AG09309 (cell line): ENCODE results near the gene PSME3IP1.

ENCODE experiments used
- DNase-seq: peaks from one replicate; pipeline ENCODE4 v3.0.0-alpha.2; 2010; ENCODE audit warnings: low read depth
- H3K4me3 ChIP-seq: 2 replicates; pipeline ENCODE4 v1.5.1; 2011; ENCODE audit warnings: mild to moderate bottlenecking, low read depth, low read length, moderate library complexity; ENCODE audit not compliant: control insufficient read depth
- TF ChIP-seq, protein P1 (sequence below): IDR thresholded peaks from 2 replicates; pipeline ENCODE4 v1.5.1; 2011; ENCODE audit warnings: mild to moderate bottlenecking, low read depth, low read length, inconsistent platforms; ENCODE audit not compliant: insufficient read depth, control insufficient read depth; ENCODE audit errors: missing control alignments

Gene PSME3IP1

DNA sequence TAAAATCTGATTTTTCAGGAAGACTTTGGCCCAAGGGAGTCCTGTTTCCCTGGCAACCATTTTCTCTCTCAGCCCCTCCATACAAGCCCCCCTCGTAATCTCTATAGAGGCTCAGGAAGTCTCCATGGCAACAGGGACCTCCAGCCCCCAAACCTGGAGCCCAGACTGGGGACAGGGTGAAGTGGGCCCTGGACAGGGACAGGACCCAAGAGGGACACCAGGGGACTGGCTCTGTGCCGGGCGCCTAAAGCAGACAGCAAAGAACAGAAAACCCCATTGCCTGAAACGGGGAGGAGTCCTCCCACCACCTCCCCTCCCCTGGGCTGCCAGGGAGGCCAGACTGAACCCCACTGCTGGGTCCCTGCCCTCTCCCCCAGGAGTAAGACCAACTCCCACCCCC is 52.8 kb downstream of the PSME3IP1 start:
- TF ChIP-seq, protein P1, sequence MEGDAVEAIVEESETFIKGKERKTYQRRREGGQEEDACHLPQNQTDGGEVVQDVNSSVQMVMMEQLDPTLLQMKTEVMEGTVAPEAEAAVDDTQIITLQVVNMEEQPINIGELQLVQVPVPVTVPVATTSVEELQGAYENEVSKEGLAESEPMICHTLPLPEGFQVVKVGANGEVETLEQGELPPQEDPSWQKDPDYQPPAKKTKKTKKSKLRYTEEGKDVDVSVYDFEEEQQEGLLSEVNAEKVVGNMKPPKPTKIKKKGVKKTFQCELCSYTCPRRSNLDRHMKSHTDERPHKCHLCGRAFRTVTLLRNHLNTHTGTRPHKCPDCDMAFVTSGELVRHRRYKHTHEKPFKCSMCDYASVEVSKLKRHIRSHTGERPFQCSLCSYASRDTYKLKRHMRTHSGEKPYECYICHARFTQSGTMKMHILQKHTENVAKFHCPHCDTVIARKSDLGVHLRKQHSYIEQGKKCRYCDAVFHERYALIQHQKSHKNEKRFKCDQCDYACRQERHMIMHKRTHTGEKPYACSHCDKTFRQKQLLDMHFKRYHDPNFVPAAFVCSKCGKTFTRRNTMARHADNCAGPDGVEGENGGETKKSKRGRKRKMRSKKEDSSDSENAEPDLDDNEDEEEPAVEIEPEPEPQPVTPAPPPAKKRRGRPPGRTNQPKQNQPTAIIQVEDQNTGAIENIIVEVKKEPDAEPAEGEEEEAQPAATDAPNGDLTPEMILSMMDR, result no peak
- DNase-seq, result no peak
- no peak overlapping the region for H3K4me3 ChIP-seq

DNA sequence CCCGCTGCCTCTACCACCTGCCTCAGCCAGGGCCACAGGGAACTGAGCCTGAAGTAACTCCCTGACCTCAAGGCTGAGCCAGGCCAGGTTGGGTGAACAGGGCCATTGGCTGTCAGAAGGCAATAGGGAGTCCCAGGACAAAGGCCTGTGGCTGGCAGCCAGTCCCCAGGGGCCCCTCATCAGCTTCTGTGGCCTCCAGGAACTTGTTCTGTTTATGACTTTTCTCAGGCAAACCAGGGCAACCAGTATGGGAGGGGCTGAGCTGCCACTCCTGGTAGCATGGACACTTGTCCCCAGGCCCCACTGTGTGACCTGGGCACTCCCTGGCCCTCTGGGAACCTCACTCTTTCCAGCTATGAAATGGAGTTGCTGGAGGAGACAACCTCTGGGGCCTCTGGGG is 53.4 kb downstream of the PSME3IP1 start:
- no peak for DNase-seq
- TF ChIP-seq, protein P1, result no peak
- H3K4me3 ChIP-seq, result no peak overlapping the region

DNA sequence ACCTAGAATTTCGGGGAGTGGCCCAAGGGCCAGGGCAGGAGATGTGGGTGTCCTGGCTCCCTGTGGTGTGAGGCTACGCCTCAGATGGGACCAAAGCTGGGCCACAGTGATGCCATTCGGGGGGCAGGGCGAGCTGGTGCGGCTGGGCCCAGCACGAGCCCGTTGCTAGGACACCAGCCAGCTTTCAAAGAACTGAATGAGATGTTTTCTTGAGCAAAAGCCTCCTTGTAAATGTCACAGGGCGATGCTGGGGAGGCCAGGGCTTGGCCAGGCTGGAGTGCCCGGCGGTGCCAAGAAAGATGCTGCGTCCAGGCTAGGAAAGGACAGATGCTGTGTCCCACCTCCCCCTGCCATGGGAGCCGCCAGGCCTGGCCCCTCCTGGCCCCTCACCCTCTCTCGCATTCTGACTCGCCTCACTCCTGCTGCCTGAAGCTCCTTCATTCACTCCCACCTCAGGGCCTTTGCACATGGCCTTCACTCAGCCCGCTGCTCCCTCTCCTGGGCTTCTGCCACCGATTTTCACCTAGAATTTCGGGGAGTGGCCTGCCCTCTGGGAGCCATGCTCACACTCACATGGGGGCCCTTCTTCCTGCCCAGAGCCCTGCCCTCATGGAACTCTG is 54.4 kb downstream of the PSME3IP1 start:
- H3K4me3 ChIP-seq, result no peak overlapping the region
- TF ChIP-seq, protein P1, result no peak
- DNase-seq, result no peak

DNA sequence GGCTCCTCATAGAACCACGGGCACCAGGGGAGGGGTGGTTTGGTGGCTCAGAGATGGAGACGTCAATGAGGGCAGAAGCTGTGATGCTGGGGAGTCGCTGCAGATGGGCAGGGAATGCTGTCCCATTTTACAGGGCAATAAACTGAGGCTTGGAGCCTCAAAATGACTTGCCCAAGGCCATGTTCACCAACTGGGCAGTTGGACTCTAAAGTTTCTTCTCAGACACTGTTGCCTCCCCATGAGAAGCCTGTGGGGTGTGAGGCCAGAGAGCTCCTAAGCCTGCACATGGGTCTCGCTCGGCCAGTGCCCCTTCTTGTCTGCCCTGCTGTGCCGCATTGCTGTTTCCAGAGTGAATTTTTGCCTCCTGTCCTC is 54.9 kb downstream of the PSME3IP1 start:
- TF ChIP-seq, protein P1, result no peak
- no peak overlapping the region for H3K4me3 ChIP-seq
- no peak for DNase-seq

DNA sequence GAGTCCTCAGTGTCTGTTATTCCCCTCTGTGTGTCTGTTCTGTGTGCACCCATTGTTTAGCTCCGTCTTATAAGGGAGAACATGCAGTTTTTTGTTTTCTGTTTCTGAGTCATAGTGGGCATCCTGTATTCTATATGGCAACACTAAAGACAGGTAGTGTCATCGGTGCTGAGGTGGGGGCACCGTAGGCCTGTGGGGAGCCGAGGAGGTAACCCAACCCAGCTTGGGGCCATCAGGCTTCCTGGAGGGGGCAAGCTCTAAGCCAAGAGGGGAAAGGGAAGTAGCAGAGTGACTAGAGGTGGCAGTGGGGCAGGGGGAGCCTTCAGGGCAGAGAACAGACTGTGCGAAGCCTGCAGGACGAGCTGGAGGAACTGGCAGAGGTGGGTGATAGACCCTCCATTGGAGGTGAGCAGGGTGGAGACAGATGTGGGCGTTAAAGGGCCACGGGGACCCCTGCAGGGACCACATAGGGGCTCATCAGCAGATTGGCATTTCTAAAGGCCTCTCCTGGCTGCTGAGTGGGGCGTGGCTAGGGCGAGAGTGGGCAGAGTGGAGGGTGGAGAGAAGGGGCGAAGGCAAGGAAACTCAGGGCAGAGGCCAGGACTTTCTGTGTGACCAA is 57.0 kb downstream of the PSME3IP1 start:
- no peak for DNase-seq
- TF ChIP-seq, protein P1, result no peak
- no peak overlapping the region for H3K4me3 ChIP-seq

DNA sequence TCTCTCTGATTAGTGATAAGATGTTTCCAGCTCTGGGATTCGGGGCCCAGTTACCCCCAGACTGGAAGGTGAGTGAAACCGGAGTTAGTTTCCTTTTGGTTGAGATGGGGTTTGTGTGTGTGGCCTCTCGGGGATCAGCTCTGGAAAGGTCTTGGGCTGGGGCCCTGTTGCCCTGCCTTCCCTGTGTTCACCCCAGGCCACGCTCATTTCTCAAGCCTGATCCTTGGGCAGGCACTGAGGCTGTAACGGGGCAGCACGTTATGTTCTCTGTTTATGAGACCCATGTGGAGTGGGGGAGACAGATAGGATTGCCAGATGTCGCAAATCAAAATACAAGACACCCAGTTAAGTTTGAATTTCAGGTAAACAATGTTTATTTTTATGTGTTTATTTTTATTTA is 58.0 kb downstream of the PSME3IP1 start:
- no peak overlapping the region for H3K4me3 ChIP-seq
- DNase-seq, result no peak
- TF ChIP-seq, protein P1, result no peak

DNA sequence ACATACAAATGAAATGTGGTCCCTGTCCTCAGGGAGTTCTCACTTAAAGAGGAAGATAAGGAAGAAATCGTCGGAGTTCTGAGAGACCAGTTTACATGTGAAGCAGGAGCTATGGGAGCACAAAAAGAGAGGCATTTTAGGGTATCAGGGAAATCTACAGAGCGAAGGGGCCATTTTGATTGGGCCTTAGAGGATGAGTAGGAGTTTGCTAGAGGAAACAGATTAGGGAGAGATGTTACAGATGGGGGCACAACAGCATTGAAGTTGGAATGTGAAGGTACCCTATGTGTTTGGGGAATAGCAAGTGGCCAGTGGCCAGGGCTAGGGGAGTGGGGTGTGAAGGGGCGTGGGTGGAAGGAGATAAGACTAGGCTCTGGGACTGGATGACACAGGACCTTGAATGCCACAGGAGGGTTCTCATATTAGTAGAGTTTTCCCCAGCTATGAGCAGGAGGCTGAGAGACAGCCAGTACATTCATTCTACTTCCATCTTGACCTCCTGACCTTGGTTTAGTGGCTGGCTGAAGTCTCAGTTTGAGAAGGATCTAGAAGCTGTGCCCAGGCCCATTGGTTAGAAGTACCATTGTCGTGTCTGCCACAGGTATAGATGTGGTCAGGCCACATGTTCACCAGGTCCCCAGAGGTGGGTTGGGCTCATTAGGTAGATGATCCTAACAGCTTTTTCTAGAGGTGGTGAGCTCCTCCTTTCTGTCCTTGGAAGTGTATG is 58.6 kb downstream of the PSME3IP1 start:
- DNase-seq, result no peak
- TF ChIP-seq, protein P1, result no peak
- H3K4me3 ChIP-seq, result no peak overlapping the region
